ENCODE measurements around the gene TNRC18.

Gene TNRC18

DNA sequence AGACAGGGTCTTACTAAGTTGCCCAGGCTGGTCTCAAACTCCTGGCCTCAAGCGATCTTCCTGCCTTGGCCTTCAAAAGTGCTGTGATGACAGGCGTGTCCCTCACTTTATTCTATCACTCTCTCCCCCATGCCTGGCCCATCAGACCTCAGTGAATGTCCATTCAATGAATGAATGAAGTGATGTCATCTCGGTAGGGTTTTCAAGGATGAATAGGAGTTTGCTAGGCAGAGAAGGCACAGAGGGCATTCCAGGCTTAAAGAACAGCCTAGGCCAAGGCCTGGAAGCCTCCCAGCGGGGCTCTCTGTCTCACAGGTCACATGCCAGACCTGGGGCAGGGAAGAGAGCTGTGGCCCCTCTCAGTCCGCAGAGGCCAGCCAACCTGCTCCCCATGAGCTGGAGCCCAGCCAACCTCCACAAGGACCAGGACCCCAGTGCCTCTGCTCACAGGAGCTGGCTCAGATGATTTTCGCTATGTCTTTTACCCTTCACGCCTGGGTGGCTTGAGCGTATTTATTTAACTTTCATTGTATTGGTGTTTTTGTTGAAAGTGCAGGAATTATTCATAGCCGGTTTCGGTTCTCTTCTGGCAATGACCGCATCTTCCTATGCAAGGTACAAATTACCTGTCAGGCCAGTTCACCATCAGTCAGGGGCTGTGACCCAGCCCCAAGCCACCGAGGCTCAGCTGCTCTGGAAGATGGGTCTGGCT is 11.8 kb upstream of the TNRC18 start:
- Histone ChIP-seq H3K4me2 (ENCODE audit: low read length) (no peak overlapping the region), H3K4me3 (ENCODE audit: low read depth, low read length, poor library complexity, severe bottlenecking) (no peak overlapping the region), H2AFZ (ENCODE audit: low read length) (no peak overlapping the region), H3K27me3 (ENCODE audit: insufficient read depth, low read length) (peaks cover 22% of the 10 kb centered on the region; the same call in 1 of the 2 replicates), H3K36me3 (ENCODE audit: insufficient read depth, low read length) (no peaks in the 10 kb centered on the region; the same call in 1 of the 2 replicates), H3K27ac (ENCODE audit: low read depth, low read length, poor library complexity, severe bottlenecking) (no peak overlapping the region), H3K9ac (ENCODE audit: low read length) (no peak overlapping the region), H3F3A (ENCODE audit: insufficient read depth, low read length) (no peaks in the 10 kb centered on the region), H3K9me2 (ENCODE audit: low read depth, low read length) (no peaks in the 10 kb centered on the region), H3K79me2 (ENCODE audit: insufficient read depth, low read length) (no peaks in the 10 kb centered on the region), H4K20me1 (ENCODE audit: insufficient read depth, low read length) (no peaks in the 10 kb centered on the region), H3K4me1 (ENCODE audit: insufficient read depth, low read length, severe bottlenecking) (no peaks in the 10 kb centered on the region), H3K9me3 (ENCODE audit: low read length) (no peaks in the 10 kb centered on the region)
- TF ChIP-seq, protein P1, sequence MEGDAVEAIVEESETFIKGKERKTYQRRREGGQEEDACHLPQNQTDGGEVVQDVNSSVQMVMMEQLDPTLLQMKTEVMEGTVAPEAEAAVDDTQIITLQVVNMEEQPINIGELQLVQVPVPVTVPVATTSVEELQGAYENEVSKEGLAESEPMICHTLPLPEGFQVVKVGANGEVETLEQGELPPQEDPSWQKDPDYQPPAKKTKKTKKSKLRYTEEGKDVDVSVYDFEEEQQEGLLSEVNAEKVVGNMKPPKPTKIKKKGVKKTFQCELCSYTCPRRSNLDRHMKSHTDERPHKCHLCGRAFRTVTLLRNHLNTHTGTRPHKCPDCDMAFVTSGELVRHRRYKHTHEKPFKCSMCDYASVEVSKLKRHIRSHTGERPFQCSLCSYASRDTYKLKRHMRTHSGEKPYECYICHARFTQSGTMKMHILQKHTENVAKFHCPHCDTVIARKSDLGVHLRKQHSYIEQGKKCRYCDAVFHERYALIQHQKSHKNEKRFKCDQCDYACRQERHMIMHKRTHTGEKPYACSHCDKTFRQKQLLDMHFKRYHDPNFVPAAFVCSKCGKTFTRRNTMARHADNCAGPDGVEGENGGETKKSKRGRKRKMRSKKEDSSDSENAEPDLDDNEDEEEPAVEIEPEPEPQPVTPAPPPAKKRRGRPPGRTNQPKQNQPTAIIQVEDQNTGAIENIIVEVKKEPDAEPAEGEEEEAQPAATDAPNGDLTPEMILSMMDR (IDR thresholded peaks at IDR 0.05; ENCODE audit: low read length): no peak
- TF ChIP-seq EZH2 (IDR thresholded peaks at IDR 0.05; ENCODE audit: borderline replicate concordance, low read length): no peak

DNA sequence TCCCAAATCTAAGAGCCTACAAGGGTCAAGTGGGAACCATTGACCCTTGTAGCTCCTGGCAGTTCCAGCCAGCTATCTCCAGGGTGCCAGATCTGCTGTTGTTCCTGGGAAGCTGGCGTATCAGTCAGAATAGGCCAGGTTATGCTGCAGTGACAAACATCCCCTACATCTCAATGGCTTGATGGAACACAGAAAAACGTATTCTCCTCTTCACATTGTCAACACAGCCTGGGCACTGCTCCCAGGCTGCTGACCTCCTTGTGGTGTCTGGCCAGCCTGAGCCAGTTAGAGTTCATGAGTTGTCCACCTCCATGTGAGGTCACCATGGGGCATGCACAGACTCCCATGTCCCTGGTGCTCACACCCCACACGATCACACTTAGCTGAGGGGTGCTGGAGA is 9.5 kb upstream of the TNRC18 start:
- H3K27me3 ChIP-seq (ENCODE audit: insufficient read depth, low read length): peaks cover 22% of the 10 kb centered on the region; the same call in 1 of the 2 replicates
- no peaks in the 10 kb centered on the region for H3K4me1 ChIP-seq (ENCODE audit: insufficient read depth, low read length, severe bottlenecking)
- no peak overlapping the region for H3K4me2 ChIP-seq (ENCODE audit: low read length)
- no peaks in the 10 kb centered on the region; the same call in 1 of the 2 replicates for H3K36me3 ChIP-seq (ENCODE audit: insufficient read depth, low read length)
- no peak overlapping the region for H2AFZ ChIP-seq (ENCODE audit: low read length)
- no peaks in the 10 kb centered on the region for H4K20me1 ChIP-seq (ENCODE audit: insufficient read depth, low read length)
- no peak for TF ChIP-seq EZH2 (IDR thresholded peaks at IDR 0.05; ENCODE audit: borderline replicate concordance, low read length)
- TF ChIP-seq, protein P1 (IDR thresholded peaks at IDR 0.05; ENCODE audit: low read length): no peak
- H3K4me3 ChIP-seq (ENCODE audit: low read depth, low read length, poor library complexity, severe bottlenecking): no peak overlapping the region
- no peak overlapping the region for H3K27ac ChIP-seq (ENCODE audit: low read depth, low read length, poor library complexity, severe bottlenecking)
- no peaks in the 10 kb centered on the region for H3K9me3 ChIP-seq (ENCODE audit: low read length)
- H3K9me2 ChIP-seq (ENCODE audit: low read depth, low read length): no peaks in the 10 kb centered on the region
- no peaks in the 10 kb centered on the region for H3F3A ChIP-seq (ENCODE audit: insufficient read depth, low read length)
- H3K79me2 ChIP-seq (ENCODE audit: insufficient read depth, low read length): no peaks in the 10 kb centered on the region
- no peak overlapping the region for H3K9ac ChIP-seq (ENCODE audit: low read length)

DNA sequence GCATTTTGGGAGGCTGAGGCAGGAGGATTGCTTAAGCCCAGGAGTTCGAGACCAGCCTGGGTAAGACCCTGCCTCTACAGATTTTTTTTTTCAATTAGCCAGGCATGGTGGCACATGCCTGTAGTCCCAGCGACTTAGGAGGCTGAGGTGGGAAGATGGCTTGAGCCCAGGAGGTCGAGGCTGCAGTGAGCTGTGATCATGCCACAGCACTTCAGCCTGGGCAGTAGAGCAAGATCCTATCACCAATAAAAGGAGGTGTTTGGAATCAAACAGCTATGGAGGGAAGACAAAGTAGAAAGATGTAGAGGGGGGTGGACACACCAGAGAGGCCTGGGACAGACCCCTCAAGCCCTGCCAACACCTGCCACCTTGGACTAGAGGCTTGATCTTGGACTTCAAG is 9.1 kb upstream of the TNRC18 start:
- H3K79me2 ChIP-seq (ENCODE audit: insufficient read depth, low read length): no peaks in the 10 kb centered on the region
- H3K27me3 ChIP-seq (ENCODE audit: insufficient read depth, low read length): peaks cover 22% of the 10 kb centered on the region; the same call in 1 of the 2 replicates
- H3K9me2 ChIP-seq (ENCODE audit: low read depth, low read length): no peaks in the 10 kb centered on the region
- no peaks in the 10 kb centered on the region for H3K4me1 ChIP-seq (ENCODE audit: insufficient read depth, low read length, severe bottlenecking)
- no peak overlapping the region for H2AFZ ChIP-seq (ENCODE audit: low read length)
- no peak overlapping the region for H3K9ac ChIP-seq (ENCODE audit: low read length)
- no peaks in the 10 kb centered on the region for H3K9me3 ChIP-seq (ENCODE audit: low read length)
- TF ChIP-seq, protein P1 (IDR thresholded peaks at IDR 0.05; ENCODE audit: low read length): no peak
- TF ChIP-seq EZH2 (IDR thresholded peaks at IDR 0.05; ENCODE audit: borderline replicate concordance, low read length): no peak
- no peak overlapping the region for H3K27ac ChIP-seq (ENCODE audit: low read depth, low read length, poor library complexity, severe bottlenecking)
- no peaks in the 10 kb centered on the region for H4K20me1 ChIP-seq (ENCODE audit: insufficient read depth, low read length)
- no peaks in the 10 kb centered on the region for H3F3A ChIP-seq (ENCODE audit: insufficient read depth, low read length)
- H3K4me2 ChIP-seq (ENCODE audit: low read length): no peak overlapping the region
- no peaks in the 10 kb centered on the region; the same call in 1 of the 2 replicates for H3K36me3 ChIP-seq (ENCODE audit: insufficient read depth, low read length)
- no peak overlapping the region for H3K4me3 ChIP-seq (ENCODE audit: low read depth, low read length, poor library complexity, severe bottlenecking)
